HG03442 (cell line): ENCODE data around the gene REPIN1.
A peak's percentile ranks its signal among the peaks of the same experiment; 100 is the strongest.

ENCODE experiments used
- ATAC-seq: cut with Tn5 transposase; IDR thresholded peaks from one replicate; pipeline ENCODE4 v1.9.1; 2021; ENCODE audit warnings: mild to moderate bottlenecking, moderate library complexity; ENCODE audit not compliant: unreplicated experiment

Gene REPIN1

DNA sequence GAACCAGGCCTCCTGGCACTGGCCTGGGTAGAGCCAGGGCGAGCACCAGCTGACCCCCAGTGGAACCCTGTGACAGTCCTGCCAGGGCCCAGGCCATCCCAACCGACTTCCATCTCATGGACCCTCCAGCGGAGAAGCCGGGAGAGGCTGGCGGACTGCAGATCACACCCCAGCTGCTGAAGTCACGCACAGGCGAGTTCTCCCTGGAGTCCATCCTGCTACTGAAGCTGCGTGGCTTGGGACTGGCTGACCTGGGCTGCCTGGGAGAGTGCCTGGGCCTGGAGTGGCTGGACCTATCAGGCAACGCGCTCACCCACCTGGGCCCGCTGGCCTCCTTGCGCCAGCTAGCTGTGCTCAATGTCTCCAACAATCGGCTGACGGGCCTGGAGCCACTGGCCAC is 31.9 kb upstream of the REPIN1 start:
- no peak for ATAC-seq

- no peak for ATAC-seq
Observed at GRCh38 chr7:150337179-150337578, 31.4 kb upstream of the REPIN1 start.

- no peak for ATAC-seq
Observed at GRCh38 chr7:150337659-150338081, 31.0 kb upstream of the REPIN1 start.

GRCh38 chr7:150338166-150338829 is 30.3 kb upstream of the REPIN1 start:
- no peak for ATAC-seq

DNA sequence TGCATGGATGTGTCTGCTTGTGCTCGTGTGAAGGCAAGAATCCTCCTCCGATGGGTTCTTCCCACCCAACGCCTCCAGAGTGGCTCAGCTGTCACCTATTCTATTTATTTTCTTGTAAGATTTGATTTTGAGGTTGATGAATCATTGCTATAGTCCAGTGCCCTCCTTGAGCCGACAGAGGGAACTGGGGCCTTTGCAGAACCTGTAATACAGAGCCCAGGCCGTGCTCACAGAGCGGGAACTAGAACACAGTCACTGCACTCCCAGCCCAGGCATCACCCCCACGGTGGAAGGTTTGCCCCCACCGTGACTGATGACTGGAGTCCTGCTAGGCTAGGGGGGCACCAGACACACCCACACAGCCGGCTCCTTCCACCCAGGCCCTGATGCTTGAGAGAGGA is 29.2 kb upstream of the REPIN1 start:
- ATAC-seq: no peak

DNA sequence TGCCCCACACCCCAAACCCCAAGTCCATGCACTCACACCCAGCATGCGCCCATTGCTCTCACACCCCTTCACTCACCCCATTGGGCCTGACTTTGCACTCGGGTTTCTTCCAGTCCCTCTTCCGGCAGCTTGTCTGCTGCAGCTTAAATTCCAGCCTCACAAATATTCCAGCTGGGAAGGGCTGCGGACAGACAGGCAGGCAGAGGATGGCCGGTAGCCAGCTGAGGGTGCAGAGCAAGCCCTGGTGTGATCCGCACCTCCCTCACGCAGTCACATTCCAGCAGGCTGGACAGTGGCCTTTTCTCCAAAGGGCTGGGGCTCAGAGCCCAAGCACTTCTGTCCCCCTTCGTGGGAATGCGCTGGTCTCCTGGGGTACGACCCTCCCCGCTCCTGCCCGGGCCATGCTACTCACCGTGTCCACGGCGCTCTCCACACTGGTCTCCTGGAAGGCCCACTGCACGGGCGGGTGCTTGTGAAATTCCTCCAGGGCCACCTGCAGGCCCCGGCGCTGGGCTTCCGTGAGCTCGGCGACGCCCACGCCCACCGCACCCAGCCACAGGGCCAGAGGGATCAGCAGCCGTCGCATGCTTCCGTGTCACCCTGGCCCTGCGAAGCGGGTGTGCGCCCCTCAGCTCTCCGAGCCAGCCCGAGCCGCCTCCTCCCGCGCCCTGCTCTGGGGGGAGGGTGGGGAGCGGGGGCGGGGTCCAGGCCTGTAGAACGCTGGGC is 28.4 kb upstream of the REPIN1 start:
- no peak for ATAC-seq

GRCh38 chr7:150340875-150341262 is 27.8 kb upstream of the REPIN1 start:
- ATAC-seq: no peak

DNA sequence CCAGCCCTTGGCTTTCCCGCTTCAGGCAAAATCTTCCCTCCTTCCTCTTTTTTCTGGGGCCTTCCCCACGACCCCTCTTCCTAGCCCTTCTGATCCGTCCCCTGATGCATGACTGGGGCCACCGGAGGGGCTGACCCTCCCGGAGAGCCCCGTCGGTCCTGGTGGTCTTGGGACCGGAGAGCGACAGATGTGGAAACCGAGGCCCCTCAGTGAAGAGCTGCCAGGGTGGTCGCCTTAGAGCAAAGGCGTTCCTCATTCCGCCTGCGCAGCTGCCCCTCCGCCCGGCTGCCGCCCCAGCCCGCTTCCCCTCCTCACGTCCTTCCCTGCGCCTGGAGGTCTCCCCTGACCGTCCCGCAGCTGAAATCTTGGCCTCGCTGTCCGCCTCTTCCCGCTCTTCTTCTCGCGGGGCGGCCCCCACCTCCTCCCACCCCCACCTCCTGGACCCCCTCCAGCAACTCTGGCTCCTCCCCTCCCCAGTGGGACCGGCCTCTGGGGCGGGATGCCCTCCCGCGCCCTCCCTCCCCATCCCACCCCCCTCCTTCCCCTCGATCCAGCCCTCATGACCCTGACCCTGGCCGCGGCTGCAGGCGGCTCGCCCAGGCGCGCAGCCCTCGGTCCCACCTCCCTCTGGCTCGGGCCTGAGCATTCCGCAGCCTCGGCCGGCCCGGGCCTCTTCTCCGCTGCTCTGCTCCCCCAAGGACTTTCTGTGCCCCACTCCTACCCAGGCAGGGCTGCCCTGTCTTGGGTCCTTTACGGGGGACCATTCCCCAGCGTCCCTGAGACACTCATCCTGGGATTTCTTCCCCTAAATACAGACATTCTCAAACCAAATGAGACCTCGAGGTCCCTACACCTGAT is 27.1 kb upstream of the REPIN1 start, which contains the start of gene RARRES2:
RARRES2 (minus strand) TSS at position 367 of the 858 bp plus-strand sequence. CDS start 1,020 bp downstream, outside the sequence.
- no peak for ATAC-seq

DNA sequence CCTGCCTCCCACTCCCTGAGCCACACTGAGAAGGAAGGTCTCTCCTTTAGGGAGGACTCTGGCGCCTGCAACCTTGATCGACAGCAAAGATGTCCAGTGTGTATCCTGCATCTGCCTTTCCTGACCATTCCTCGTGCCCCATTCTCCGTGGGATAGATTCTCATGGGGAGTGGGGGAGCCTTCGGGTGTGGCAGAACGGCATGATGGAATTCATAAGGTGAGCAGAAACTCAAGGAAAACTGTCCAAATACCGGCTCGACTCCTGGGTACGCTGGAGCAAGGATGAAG is 26.6 kb upstream of the REPIN1 start:
- ATAC-seq: no peak

DNA sequence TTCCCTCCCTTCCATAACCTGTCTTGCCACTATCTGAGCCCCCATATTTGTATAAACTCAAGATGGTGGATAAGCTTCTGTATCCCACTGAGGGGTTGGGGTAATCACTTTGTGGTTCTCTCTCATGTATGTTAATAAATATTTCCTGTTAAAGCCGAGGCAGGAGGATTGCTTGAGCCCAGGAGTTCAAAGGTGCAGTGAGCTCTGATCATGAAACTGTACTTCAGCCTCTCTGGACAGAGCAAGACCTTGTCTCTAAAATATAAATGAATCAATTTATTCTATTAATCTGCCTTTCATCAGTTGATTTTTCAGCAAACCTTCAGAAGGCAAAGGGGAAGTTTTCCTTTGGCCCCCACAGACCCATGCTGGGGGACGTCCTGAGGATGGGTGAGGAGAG is 25.4 kb upstream of the REPIN1 start:
- no peak for ATAC-seq

- ATAC-seq: no peak
Observed at GRCh38 chr7:150344299-150344698, 24.3 kb upstream of the REPIN1 start.

- ATAC-seq: no peak
Observed at GRCh38 chr7:150345012-150345411, 23.6 kb upstream of the REPIN1 start.

DNA sequence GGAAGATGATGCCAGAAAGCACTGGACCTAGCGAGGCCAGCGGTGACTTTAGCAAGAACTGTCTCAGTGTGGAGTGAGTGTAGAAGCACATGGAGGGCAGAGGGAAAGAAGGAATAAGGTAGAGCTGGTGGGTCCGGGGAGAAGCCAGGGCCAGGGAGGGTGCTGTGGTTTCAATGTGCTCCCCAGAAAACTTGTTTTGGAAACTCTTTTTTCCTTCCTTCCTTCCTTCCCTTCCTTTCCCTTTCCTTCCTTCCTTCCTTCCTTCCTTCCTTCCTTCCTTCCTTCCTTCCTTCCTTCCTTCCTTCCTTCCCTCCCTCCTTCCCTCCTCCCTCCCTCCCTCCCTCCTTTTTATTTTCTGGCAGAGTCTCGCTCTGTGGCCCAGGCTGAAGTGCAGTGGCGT is 21.7 kb upstream of the REPIN1 start:
- ATAC-seq: no peak

GRCh38 chr7:150351587-150352194 is 16.9 kb upstream of the REPIN1 start:
- ATAC-seq: no peak

- no peak for ATAC-seq
Observed at GRCh38 chr7:150355666-150356059, 13.0 kb upstream of the REPIN1 start.

DNA sequence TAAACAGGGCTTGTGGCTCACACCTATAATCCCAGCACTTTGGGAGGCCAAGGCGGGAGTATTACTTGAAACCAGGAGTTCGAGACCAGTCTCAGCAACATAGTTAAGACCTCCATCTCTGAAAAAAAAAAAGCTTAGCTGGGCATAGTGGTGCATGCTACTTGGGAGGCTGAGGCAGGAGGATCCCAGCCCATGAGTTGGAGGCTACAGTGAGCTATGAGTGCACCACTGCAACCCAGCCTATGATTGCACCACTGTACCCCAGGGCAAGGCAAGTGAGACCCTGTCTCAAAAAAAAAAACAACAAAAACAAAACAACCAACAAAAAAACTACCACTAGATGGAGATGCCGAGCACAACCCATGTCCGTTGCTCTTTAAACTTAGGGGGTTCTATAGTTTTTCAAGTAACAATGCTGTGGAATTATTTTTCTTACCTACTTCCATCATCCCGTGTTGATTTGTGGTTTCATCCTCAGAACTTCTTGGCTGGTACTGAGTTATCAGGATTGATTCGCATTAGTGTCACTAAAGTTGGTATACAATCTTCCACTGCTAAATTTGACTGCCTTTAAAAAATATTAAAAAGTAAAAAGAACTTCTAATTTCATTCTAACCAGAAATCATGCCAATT is 12.2 kb upstream of the REPIN1 start:
- no peak for ATAC-seq

GRCh38 chr7:150357270-150357669 is 11.4 kb upstream of the REPIN1 start:
- ATAC-seq: peak; percentile 39

- no peak for ATAC-seq
Observed at GRCh38 chr7:150357771-150358427, 10.7 kb upstream of the REPIN1 start.

DNA sequence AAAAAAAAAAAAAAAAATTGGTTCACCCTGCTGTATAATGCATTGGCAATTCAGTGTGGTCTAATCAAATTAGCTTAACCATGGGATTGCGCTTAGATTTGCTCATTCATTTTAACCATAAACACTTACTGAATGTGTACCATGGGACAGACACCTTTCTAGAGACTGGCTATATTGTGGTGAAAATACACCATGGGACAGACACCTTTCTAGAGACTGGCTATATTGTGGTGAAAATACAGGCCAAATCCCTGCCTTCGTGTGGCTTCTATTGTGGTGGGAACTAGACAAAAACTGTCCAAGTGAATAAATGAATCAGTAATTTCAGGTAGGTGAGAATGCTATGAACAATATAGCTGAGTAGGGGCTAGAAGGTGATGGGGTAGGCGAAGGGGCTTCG is 10.2 kb upstream of the REPIN1 start:
- ATAC-seq: no peak

DNA sequence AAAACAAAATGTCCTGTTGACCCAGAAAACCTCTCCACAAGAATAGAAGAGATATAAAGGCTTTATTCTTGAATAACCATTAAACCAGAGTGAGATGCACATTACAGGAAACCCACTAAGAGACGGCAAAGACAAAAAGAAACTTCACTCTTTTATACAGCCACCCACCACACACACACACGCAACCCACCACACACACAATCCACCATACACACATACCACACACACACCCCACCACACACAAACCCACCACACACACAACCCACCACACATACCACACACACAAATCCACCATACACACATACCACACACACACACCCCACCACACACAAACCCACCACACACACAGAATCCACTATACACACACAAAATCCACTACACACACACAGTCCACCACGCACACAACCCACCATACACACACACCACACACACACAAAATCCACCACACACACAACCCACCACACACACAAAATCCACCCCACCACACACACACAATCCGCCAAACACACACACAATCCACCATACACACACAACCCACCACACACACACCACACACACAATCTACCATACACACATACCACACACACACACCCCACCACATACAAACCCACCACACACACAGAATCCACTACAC is 9.5 kb upstream of the REPIN1 start:
- no peak for ATAC-seq
